ENCODE results near the gene TMTC4. TPM values are rescaled to one million over a fixed set of nuclear protein-coding genes. Genes with fewer than 3 reads are reported as not detected.

TMTC4 gene
- total RNA-seq, 2 experiments from 2014 or later = 13.5 to 19.0 TPM

Other genes with a start within 250 kb of the TMTC4 start
- 1 to 10 TPM; 6.8 to 7.0 TPM for gene GGACT, start 86.0 kb downstream of the TMTC4 start, total RNA-seq

Data from activated CD4-positive, alpha-beta T cell treated with anti-CD3 and anti-CD28 coated beads for 36 hours (primary cell).